DND-41 (cell line): ENCODE results near the gene HOXB7.

Source experiments
- ATAC-seq: fragments of 200-7000 bp; cut with Tn5 transposase; 3 replicates; pipeline ENCODE4 v1.9.1; 2021; ENCODE audit warnings: low read depth; ENCODE audit not compliant: insufficient read depth
- DNase-seq: peaks from one replicate; pipeline ENCODE4 v3.0.0-alpha.2; 2020
- H2AFZ ChIP-seq: 2 replicates; pipeline ENCODE4 v1.6.0; 2012; ENCODE audit warnings: low read depth, low read length
- H3K27ac ChIP-seq: 2 replicates; pipeline ENCODE4 v1.5.1; 2012; ENCODE audit warnings: low read length, inconsistent platforms
- H3K27me3 ChIP-seq: fragments of 200-600 bp; sonication (generic); 2 replicates; pipeline ENCODE4 v1.6.0; 2012; ENCODE audit warnings: low read length, mild to moderate bottlenecking, inconsistent platforms; ENCODE audit not compliant: insufficient read depth, poor library complexity
- H3K36me3 ChIP-seq: 2 replicates; pipeline ENCODE4 v1.5.1; 2012; ENCODE audit warnings: low read length, inconsistent platforms; ENCODE audit not compliant: insufficient read depth
- H3K4me1 ChIP-seq: 2 replicates; pipeline ENCODE4 v1.5.1; 2012; ENCODE audit warnings: mild to moderate bottlenecking, low read length; ENCODE audit not compliant: insufficient read depth
- H3K4me2 ChIP-seq: 2 replicates; pipeline ENCODE4 v1.6.0; 2012; ENCODE audit warnings: mild to moderate bottlenecking, moderate library complexity, low read length, inconsistent platforms; ENCODE audit not compliant: insufficient read depth
- H3K4me3 ChIP-seq, 2 experiments: fragments of 200-600 bp in 1 of 2; shearing (Covaris generic) in 1 of 2; 2 replicates each; pipeline ENCODE4 v1.5.1; 2012 to 2016; ENCODE audit warnings: inconsistent platforms in 2 of 2, low read length in 2 of 2, mild to moderate bottlenecking in 2 of 2, low read depth in 1 of 2, moderate library complexity in 1 of 2
- H3K79me2 ChIP-seq: 2 replicates; pipeline ENCODE4 v1.6.0; 2012; ENCODE audit warnings: low read length, inconsistent platforms; ENCODE audit not compliant: insufficient read depth
- H3K9ac ChIP-seq: 2 replicates; pipeline ENCODE4 v1.6.0; 2012; ENCODE audit warnings: low read depth, mild to moderate bottlenecking, inconsistent platforms, low read length, moderate library complexity
- H3K9me3 ChIP-seq: 2 replicates; pipeline ENCODE4 v1.5.1; 2012; ENCODE audit warnings: low read length, moderate library complexity, mild to moderate bottlenecking, inconsistent platforms; ENCODE audit not compliant: insufficient read depth, severe bottlenecking
- H4K20me1 ChIP-seq: 2 replicates; pipeline ENCODE4 v1.6.0; 2012; ENCODE audit warnings: low read length; ENCODE audit not compliant: insufficient read depth
- CTCF ChIP-seq: IDR thresholded peaks from 2 replicates; pipeline ENCODE4 v1.5.1; 2012; ENCODE audit warnings: borderline replicate concordance, low read length, moderate library complexity, mild to moderate bottlenecking; ENCODE audit not compliant: poor library complexity, severe bottlenecking; ENCODE audit errors: extremely low read depth
- EZH2 ChIP-seq: IDR thresholded peaks from 3 replicates; pipeline ENCODE4 v1.6.1; 2012; ENCODE audit warnings: borderline replicate concordance, low read depth, mild to moderate bottlenecking, moderate library complexity, low read length, inconsistent platforms; ENCODE audit not compliant: severe bottlenecking

HOXB7 gene

GRCh38 chr17:48642843-48643696 is 32.3 kb upstream of the HOXB7 start:
- no peak overlapping the region for H3K4me3 ChIP-seq
- no peaks in the 10 kb centered on the region for H4K20me1 ChIP-seq
- H3K27me3 ChIP-seq = peaks cover 34% of the 10 kb centered on the region
- H3K79me2 ChIP-seq = no peaks in the 10 kb centered on the region
- no peak for ATAC-seq
- no peaks in the 10 kb centered on the region for H3K4me1 ChIP-seq
- no peak overlapping the region for H3K9ac ChIP-seq
- no peak overlapping the region for H2AFZ ChIP-seq
- H3K9me3 ChIP-seq = no peaks in the 10 kb centered on the region
- no peak overlapping the region for H3K4me2 ChIP-seq
- TF ChIP-seq EZH2 (no peak), CTCF (no peak)
- DNase-seq = no peak
- H3K27ac ChIP-seq = no peak overlapping the region
- no peaks in the 10 kb centered on the region for H3K36me3 ChIP-seq

GRCh38 chr17:48642059-48642842 is 31.4 kb upstream of the HOXB7 start:
- Histone ChIP-seq H3K9ac (no peak overlapping the region), H3K79me2 (no peaks in the 10 kb centered on the region), H3K36me3 (no peaks in the 10 kb centered on the region), H3K4me3 (no peak overlapping the region), H3K27ac (no peak overlapping the region), H4K20me1 (no peaks in the 10 kb centered on the region), H3K4me2 (no peak overlapping the region), H2AFZ (no peak overlapping the region), H3K9me3 (no peaks in the 10 kb centered on the region), H3K27me3 (peaks cover 42% of the 10 kb centered on the region), H3K4me1 (no peaks in the 10 kb centered on the region)
- no peak for ATAC-seq
- TF ChIP-seq EZH2 = no peak
- no peak for TF ChIP-seq CTCF
- no peak for DNase-seq

GRCh38 chr17:48641541-48642058 is 30.8 kb upstream of the HOXB7 start:
- ATAC-seq = no peak
- Histone ChIP-seq H3K27ac (no peak overlapping the region), H3K36me3 (no peaks in the 10 kb centered on the region), H3K27me3 (peaks cover 49% of the 10 kb centered on the region), H3K4me1 (no peaks in the 10 kb centered on the region), H4K20me1 (no peaks in the 10 kb centered on the region), H3K79me2 (no peaks in the 10 kb centered on the region), H2AFZ (no peak overlapping the region), H3K4me3 (no peak overlapping the region), H3K9ac (no peak overlapping the region), H3K9me3 (no peaks in the 10 kb centered on the region), H3K4me2 (no peak overlapping the region)
- no peak for TF ChIP-seq EZH2
- TF ChIP-seq CTCF = no peak
- DNase-seq = no peak
